Colonic mucosa (tissue), 4 donors: ENCODE results near the gene FXYD7. TPM values are rescaled to one million over a fixed set of nuclear protein-coding genes. Genes with fewer than 3 reads are reported as not detected.
A peak's percentile ranks its signal among the peaks of the same experiment; 100 is the strongest.

Experiments used
- DNase-seq: peaks from one replicate; pipeline ENCODE4 v3.0.0-alpha.2; 2020
- H3K27ac ChIP-seq: fragments of 200-600 bp; one replicate; pipeline ENCODE4 v1.8.0; 2021
- H3K27me3 ChIP-seq: fragments of 200-600 bp; one replicate; pipeline ENCODE4 v1.8.0; 2021
- H3K36me3 ChIP-seq: fragments of 200-600 bp; one replicate; pipeline ENCODE4 v1.8.0; 2021
- H3K4me1 ChIP-seq: fragments of 200-600 bp; one replicate; pipeline ENCODE4 v1.8.0; 2021; ENCODE audit warnings: mild to moderate bottlenecking
- H3K4me3 ChIP-seq: fragments of 200-600 bp; one replicate; pipeline ENCODE4 v1.8.0; 2021
- H3K9ac ChIP-seq, 2 donors: one replicate each; pipeline ENCODE4 v1.7.0; 2013; ENCODE audit warnings: control low read depth in 2 of 2, low read depth in 2 of 2, low read length in 2 of 2
- H3K9me3 ChIP-seq: fragments of 200-600 bp; one replicate; pipeline ENCODE4 v1.8.0; 2021
- intact Hi-C: fragments of 100-400 bp; cut with DNase I; formaldehyde crosslinking; loops from one replicate; pipeline ENCODE4 v1.14.1; 2022
- total RNA-seq, 2 donors: library from RNA; stranded (reverse); fragmentation: NEBNext Ultra II Directional in 1 of 2; extraction: Animal tissue kit (Norgen Biotek cat#: 25700) in 1 of 2; gene quantifications; one replicate each; pipeline ENCODE4 v1.2.1, GENCODE V29; 2021
- TF ChIP-seq, protein P1 (sequence below): fragments of 200-600 bp; IDR thresholded peaks from one replicate; pipeline ENCODE4 v1.8.0; 2022; ENCODE audit warnings: antibody characterized with exemption, mild to moderate bottlenecking
- donor health status: healthy.
- donor health status: DM: no; HTN: no; CAD: no.
- donor health status: DM: no; HTN: no; CAD: no.

FXYD7 gene
- total RNA-seq, 2 donors from 2014 or later = 0.47 to 0.61 TPM

DNA sequence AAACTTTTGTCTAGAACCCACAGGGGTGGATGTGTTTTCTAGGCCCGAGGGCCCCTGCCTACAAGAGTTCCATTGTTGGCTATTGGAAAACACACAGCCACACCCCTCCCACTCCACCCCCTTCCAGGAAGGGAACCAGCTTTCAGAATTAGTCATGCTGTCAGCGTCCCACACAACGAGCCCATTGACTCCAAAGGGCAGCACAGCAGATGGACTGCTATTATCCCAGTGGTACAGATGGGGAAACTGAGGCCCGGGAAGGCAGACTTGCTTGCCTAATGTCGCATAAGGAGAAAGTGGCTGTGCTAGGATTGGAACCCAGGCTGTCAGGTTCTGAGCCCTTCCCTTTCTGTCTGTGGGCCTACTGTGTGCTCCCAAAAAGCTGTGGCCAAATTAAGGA, 35.5 kb upstream of the FXYD7 start:
- H3K9ac ChIP-seq = no peak overlapping the region
- H3K4me1 ChIP-seq = peaks cover 6% of the 10 kb centered on the region

DNA sequence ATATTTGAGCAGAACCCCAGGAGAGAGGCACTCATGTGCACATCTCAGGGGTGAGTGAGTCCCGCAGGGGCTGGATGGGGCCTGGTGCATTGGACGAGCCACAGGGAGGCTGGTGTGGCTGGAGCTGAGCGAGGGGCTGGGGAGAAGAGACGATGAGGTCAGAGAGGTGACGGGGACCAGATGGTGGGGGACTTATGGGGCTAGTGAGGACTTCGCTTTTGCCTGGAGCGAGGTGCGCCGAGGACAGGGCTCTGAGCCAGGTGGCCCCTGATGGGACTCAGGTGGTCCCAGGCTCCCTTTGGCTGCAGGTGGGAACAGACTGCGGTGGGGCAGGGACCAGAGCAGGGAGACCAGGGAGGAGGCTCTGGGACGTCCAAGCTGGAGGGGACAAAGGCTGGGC, 34.3 kb upstream of the FXYD7 start:
- intact Hi-C loops = no loop called here
- Histone ChIP-seq H3K27ac (peak overlapping the region; percentile 4), H3K36me3 (no peaks in the 10 kb centered on the region), H3K27me3 (no peaks in the 10 kb centered on the region), H3K4me1 (peaks cover 6% of the 10 kb centered on the region), H3K4me3 (no peak overlapping the region), H3K9me3 (no peaks in the 10 kb centered on the region), H3K9ac (no peak overlapping the region)
- no peak for DNase-seq
- TF ChIP-seq, protein P1, sequence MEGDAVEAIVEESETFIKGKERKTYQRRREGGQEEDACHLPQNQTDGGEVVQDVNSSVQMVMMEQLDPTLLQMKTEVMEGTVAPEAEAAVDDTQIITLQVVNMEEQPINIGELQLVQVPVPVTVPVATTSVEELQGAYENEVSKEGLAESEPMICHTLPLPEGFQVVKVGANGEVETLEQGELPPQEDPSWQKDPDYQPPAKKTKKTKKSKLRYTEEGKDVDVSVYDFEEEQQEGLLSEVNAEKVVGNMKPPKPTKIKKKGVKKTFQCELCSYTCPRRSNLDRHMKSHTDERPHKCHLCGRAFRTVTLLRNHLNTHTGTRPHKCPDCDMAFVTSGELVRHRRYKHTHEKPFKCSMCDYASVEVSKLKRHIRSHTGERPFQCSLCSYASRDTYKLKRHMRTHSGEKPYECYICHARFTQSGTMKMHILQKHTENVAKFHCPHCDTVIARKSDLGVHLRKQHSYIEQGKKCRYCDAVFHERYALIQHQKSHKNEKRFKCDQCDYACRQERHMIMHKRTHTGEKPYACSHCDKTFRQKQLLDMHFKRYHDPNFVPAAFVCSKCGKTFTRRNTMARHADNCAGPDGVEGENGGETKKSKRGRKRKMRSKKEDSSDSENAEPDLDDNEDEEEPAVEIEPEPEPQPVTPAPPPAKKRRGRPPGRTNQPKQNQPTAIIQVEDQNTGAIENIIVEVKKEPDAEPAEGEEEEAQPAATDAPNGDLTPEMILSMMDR = no peak

More for the DNA sequence above, 35.5 kb upstream of the FXYD7 start:
- H3K36me3 ChIP-seq = no peaks in the 10 kb centered on the region
- DNase-seq = peak; percentile 75
- intact Hi-C loops = no loop called here
- H3K9me3 ChIP-seq = no peaks in the 10 kb centered on the region
- no peaks in the 10 kb centered on the region for H3K27me3 ChIP-seq
- H3K27ac ChIP-seq = no peak overlapping the region
- no peak overlapping the region for H3K4me3 ChIP-seq
- TF ChIP-seq, protein P1 = no peak

DNA sequence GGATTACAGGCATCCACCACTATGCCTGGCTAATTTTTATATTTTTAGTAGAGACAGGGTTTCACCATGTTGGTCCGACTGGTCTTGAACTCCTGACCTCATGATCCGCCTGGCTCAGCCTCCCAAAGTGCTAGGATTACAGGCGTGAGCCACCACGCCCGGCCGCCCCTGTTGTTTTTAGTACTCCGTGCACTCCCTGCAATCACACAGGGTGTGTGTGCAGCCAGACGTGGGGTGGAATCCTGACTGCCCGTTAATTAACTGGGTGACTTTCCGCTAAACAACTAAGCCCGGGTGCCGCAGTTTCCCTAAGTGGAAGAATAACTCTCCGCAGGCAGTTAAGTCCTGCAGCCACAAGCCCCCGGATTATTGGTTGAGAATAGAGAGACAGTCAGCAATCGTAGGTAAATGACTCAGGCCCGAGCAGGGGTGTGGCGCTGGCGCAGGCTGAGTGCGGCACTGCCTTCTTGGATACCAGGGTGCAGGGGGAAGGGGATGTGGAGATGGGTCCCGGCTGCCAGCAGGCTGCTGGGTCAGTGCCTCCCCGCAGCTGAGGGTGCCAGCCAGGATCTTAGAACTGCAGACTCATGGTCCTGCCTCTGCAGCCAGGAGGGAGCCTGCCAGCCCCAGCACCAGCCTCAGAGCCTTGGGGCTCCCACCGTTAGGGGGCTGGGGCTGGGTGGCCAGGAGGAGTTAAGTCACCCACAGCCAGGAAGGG, 33.5 kb upstream of the FXYD7 start:
- Histone ChIP-seq H3K4me1 (peaks cover 6% of the 10 kb centered on the region), H3K4me3 (no peak overlapping the region), H3K9me3 (no peaks in the 10 kb centered on the region), H3K36me3 (no peaks in the 10 kb centered on the region), H3K27ac (peak overlapping the region; percentile 4), H3K27me3 (no peaks in the 10 kb centered on the region), H3K9ac (no peak overlapping the region)
- DNase-seq = no peak
- TF ChIP-seq, protein P1 = no peak
- intact Hi-C loops = no loop called here

DNA sequence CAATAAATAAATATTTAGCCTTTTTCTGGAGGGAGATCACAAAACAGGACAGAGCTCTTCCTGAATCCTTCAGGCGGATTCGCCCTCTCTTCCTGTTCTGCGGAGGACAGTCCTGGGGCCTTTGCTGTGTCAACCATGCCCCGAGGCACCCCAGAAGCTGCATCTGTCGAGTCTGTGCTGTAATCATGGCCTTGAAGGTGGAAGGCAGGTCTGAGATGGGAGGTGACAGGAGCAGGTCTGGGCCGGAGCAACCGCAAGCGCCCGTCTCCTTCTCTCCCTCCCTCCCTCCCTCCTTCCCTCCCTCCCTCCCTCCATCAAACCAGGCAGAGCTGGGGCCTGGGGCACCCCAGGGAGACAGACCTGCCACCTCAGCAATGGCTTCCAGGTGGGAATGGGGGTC, 32.1 kb upstream of the FXYD7 start:
- Histone ChIP-seq H3K36me3 (no peaks in the 10 kb centered on the region), H3K27me3 (no peaks in the 10 kb centered on the region), H3K9ac (no peak overlapping the region), H3K9me3 (no peaks in the 10 kb centered on the region), H3K27ac (no peak overlapping the region), H3K4me3 (no peak overlapping the region), H3K4me1 (peaks cover 6% of the 10 kb centered on the region)
- intact Hi-C loops = no loop called here
- TF ChIP-seq, protein P1 = no peak
- DNase-seq = no peak

DNA sequence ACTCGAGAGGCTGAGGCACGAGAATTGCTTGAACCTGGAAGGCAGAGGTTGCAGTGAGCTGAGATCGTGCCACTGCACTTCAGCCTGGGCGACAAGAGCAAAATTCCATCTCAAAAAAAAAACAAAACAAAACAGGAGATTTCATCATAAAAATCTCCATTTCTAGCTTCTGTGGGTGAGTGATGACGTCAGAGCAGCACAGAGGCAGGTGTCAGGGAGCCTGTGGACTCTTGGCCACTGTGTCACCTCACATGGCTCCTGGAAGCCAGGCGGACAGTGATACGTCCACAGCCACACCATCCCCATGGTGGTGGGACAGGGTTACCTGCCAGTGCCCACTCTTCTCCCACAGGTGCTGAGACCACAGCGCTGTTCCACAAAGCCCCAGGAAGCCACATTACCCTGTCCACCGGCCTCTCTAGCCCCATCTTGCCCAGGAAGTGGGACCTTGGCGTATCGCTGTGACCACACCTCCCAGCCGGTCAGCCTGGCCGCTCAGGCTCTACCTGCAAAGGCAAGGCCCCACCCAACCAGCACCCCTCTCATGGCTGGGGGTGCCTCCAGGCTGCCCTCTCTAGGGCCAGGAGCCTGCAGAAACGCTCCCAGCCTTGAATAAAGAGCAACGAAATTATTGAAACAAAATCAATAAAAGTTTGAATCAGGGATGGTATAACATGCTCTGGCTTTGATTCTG, 29.9 kb upstream of the FXYD7 start:
- Histone ChIP-seq H3K9ac (no peak overlapping the region), H3K36me3 (no peaks in the 10 kb centered on the region), H3K4me1 (peaks cover 6% of the 10 kb centered on the region), H3K27me3 (no peaks in the 10 kb centered on the region), H3K4me3 (no peak overlapping the region), H3K9me3 (no peaks in the 10 kb centered on the region), H3K27ac (no peak overlapping the region)
- no peak for DNase-seq
- TF ChIP-seq, protein P1 = no peak
- intact Hi-C loops = no loop called here
